GM18508 (cell line): ENCODE results near the gene LRMDA.

Experiments used
- ATAC-seq: cut with Tn5 transposase; IDR thresholded peaks from one replicate; pipeline ENCODE4 v1.9.1; 2021; ENCODE audit warnings: moderate number of reproducible peaks; ENCODE audit not compliant: insufficient read depth, unreplicated experiment

LRMDA gene

DNA sequence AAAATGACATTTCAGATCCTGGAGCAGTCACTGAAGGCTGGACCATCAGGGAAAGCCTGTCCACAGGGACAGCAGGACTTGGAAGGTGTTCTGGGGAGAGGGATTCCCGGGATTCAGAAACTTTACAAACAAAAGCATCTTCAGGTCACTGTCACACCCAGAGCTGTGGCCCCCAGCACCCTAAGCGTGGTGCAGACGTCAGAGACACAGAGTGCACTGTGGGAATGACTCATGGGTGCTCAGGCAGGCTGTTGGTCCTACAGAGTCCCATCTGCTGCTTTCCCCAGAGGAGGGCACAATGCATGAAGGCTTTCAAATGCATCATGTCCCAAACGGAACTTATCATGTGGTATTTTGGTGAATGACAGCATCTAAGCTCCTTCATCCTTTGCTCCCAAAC, 13.1 kb upstream of the LRMDA start:
- ATAC-seq: no peak

DNA sequence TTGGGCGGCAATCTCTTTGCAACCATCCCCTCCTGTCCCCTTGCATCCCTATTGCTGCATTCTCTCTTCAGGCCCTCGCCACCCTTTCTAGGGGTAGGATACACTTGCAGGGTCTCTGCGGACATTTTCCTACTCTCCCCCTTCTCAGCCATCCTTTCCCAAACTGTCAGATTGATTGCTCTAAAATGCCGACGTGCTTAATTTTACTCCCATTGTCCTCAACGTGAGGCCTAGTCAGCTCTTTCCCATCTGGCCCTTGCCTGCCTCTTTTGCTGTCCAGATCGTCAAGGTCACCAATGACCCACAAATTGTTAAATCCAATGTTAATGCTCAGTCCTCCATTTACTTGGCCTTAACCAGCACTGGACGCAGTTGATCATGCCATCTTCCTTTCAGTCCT, 12.7 kb upstream of the LRMDA start:
- ATAC-seq: no peak

DNA sequence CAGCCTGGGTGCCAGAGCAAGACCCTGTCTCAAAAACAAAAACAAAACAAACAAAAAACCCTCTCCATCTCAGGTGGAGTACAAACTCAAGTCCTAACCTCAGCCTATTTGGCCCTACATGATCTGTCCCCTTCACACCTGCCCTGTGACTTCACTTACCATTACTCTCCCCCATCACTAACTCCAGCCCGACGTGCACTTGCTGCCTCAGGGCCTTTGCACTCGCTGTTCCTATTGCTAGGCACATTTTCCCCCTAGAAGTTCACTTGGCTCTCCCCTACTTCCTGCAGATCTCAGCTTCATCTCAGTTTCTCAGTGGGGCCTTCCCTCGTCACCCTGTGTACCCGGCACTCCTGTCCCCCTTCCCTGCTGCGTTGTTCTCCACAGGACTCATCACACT, 8.5 kb upstream of the LRMDA start:
- ATAC-seq: no peak

DNA sequence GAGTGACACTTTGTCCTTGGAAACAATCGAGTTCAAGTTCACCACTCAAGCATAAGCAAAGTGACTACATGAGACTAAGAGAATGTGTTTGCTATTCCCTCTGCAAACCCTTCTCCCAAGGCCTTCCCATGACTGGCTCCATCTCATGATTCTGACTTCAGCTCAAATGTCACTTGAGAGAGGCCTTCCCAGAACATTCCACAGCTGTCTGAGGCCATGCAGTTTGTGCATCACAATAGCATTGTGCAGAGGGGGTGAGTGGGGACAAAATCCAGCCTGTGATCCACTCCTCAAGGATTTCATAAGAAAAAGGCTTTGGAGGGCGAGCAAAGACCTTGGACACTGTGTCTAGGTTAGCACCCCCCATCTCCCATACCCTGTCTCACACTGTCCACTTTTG, 6.9 kb upstream of the LRMDA start:
- no peak for ATAC-seq

DNA sequence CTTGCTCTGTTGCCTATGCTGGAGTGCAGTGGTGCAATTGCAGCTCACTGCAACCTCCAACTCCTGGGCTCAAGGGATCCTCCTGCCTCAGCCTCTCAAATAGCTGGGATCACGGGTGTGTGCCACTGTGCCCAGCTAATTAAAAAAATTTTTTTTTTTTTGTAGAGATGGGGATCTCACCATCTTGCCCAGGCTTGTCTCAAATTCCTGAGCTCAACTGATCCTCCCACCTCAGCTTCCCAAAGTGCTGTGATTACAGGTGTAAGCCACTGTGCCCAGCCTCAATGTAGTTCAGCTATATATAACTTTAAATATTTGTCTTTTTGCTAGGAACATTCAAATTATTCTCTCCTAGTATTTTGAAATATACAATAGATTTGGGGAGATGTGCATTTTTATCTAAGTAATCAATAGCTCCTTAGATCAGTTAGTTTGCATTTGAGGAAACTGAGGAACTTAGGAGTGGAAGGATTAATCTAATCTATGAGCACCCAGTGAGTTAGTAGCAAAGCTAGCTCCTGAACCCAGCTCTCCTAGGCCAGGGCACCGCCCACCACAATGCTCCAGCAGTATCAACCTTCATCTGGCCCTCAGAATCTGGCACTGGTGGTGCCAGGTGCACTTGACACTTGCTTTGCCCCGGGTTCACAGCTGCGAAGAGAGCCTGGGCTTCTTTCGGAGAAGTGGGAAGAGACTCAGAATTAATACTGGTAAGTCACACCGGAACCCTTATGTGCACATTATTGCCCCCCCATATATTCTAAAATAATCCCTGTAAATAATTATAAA, 5.9 kb upstream of the LRMDA start:
- ATAC-seq: no peak

DNA sequence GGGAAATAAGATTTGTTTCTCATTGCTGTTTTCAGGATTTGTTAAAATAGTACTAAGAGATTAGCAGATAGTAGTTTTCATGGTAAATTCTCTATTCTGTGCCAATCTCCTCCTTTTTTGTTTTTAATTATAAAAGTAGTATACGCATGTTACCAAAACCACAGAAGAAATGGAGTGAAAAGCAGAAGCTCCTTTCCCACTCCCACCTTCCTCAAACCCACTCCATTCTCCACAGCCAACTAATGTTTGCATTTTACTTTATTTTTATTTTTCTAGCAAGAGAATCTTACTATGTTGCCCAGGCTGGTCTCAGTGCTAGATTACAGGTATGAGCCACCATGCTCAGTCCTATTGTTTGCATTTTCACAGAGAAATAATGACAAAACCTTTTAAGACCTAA, 4.5 kb upstream of the LRMDA start:
- no peak for ATAC-seq

DNA sequence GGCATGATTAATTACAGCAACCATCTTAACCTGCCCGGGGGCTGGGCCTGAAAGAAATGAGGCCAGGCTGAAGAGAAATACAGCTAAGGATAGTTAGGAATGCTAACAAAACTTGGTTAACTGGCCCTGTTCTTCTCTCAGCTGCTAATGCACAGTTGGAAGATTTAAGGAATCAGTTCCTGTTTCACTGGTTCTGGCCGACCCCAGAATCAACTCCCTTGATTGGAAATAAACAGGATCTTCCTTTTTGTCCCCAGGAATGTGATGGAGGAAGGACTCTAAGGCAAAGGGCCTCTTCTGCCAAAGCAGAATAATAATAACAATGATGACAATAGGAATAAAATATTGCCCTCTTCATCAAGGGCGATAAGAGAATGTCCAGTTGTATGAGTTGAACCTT, 3.5 kb upstream of the LRMDA start:
- no peak for ATAC-seq

DNA sequence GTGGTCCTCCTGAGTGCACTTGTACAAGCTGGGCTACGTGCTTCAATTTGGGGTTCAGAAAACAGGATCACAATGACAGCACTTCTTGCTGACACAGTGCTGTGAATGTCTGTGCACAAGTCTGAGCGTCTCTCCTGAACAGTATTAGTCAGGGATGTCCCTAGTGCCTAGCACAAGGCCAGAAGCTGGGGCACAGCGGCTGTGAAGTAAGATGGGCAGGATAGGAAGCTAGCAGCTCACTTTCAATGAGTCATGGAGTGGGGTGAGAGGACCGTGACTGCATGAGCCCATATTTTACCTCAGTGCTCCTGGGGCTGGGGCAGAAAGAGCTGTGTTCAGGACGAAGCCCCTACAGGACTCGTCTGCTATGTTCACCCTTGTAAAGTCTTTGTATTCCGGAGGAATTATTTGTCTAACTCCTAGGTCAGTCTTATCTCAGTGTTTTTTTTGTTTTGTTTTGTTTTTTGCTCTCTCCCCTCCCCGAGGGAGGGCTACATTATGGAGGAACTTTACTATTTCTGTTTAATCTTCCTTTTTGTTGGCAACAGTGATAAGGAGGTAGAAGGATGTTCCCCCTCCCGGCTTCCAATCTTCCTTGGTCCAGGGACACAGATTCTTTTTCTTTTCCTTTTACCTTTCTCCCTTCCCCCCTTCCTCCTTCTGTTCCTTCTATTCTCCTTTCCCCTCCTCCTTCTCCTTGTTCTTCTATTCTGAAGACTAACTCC, 2.8 kb upstream of the LRMDA start:
- no peak for ATAC-seq

DNA sequence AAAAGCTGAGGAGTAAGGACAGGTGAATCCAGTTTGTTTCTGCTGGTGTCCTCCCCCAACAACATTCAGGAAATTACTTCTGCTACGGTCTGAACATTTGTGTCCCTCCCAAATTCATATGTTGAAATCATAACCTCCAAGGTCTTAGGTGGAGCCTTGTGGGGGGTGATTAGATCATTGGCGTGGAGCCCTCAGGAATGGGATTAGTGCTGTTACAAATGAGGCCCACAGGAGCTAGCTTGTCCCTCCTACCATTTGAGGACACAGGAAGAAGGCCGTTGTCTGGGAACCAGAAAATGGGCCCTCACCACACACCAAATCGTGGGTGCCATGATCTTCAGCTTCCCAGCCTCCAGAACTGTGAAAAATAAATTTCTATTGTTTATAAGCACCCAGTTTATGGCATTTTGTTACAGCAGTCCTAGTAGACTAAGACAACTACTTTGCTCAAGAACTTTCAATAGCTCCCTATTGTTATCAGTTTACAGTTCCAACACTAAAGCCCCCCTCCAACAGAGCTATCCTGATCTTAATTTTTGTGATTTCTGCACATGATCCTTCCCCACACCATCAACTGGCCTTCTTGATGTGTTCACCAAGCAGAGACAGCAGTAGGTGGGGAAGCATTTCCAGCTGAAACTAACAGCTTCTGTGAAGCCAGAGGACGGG, 2.1 kb upstream of the LRMDA start:
- ATAC-seq: no peak

DNA sequence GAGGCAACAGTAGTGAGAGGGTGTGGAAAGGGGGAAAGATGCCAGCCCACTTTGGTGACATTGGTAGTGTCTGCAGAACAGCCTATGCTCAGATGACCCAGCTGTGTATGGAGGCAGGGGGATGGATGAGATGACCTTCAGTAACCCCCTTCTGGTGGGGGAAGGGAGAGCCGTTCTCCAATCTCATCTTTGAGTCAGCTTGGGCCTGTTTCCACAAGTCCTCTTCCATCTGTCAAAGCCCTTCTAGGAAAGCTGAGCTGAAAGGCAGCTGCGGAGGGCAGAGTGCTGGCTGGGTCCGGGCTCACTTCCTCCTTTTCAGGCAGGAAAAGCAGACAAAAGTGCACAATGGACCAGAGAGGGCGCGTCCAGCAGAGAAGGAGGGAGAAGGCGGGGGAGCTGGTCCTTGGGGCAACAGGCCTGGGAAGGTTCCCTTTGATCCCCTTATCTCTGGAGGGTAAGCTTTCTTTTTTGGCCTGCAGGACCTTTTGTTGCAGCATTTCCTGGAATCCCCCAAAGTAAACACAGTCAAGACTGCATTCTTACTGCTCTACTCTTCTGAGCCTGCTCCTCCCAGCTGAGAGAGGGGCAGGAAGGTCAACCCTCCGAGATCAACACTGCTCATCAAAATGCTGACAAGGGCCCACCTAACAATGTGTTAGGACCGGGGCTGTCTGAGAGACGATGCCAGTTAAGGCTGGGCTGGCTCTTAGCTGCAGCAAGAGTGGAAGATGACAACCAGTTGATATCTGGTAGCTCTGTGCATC, 1.2 kb upstream of the LRMDA start:
- ATAC-seq: no peak

DNA sequence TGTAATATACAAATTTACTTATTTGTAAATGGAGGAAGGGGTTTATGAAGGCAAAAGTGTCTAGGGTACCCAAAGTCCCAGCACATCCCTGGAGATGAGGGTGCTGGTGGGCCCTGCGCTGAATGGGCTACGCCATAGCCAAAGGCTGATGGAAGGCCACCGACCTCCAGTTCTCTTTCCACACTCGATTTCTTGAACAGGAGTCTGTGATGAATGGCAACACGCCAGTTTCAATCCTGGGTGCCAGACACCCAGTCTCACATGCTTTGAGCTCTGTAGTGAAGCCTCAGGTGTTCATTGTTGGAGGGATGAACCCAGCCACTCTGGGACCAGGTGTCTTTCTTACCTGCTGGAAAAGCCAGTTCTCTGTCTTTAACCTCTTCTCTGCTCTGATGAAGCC, 752 bp downstream of the LRMDA start:
- no peak for ATAC-seq

DNA sequence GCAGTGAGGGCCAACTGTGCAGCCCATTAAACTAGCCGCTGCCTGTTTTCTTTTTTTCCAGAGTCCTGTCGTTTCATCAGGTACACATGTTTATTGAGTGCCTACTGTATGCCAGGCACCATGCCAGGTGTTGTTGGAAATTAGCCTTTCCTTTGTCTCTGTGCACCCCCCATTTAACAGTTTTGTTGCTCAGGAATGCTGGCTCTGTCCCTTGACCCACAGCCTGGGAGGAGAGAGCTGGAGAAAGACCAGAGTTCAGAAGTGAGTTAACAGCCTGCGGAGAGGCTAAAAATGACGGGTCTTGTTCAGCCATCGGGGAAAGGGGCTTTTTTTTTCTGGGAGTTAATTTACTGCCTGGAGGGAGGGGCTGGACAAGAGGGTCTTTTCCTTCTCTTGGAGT, 1.3 kb downstream of the LRMDA start:
- no peak for ATAC-seq

DNA sequence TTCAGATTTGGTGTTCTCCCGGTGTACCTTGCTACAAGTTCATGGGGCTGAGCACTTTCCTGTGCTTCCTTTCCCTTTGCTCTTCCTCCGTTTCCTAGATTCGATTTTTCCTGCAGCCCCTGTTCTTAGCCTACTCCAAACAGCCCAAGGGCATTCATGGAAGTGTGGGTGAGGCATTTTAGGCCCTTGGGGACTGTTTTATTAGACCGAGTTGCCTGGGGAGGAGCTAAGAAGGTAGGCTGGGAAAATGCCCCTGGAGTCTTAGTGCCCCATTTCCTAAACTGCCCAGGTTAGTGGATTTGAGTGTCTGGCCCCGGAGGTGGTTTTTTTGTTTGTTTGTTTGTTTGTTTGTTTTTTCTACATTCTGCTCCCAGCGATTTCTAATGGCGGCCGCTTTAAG, 1.8 kb downstream of the LRMDA start:
- ATAC-seq: no peak

DNA sequence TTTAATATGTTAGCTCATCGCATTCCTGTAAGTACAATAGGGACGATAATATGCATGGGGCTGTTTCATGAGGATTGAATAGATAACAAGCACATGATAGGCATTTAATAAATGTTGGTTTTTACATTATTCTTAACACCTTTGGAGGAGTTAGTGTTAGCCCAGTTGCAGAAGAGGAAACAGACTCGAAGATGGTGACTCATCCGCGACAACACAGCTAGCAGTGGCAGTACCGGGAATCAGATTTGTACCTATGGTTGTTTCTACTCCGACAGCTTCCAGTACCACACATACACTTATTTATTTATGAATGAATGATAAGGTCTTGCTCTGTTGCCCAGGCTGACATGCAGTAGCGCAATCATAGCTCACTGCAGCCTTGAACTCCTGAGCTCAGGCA, 2.9 kb downstream of the LRMDA start:
- no peak for ATAC-seq

DNA sequence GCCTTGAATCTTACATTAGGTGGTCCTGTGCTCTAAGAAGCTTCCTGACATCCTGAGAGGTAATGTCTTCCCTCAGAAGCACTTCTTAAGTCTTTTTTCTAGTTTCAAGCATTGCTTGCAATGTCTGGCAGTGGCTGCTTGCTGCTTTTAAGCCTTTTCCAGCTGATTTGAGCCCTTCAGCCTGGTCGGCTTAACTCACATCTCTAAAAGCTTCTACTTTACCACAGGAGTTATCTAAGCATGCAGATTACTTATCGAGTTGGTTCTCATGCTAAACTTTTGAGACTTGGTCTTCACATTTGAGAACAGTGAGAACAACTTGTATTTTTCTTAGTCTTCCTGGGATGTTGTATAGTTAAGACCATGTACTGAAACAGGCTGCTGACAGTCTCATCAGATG, 3.9 kb downstream of the LRMDA start:
- ATAC-seq: no peak

DNA sequence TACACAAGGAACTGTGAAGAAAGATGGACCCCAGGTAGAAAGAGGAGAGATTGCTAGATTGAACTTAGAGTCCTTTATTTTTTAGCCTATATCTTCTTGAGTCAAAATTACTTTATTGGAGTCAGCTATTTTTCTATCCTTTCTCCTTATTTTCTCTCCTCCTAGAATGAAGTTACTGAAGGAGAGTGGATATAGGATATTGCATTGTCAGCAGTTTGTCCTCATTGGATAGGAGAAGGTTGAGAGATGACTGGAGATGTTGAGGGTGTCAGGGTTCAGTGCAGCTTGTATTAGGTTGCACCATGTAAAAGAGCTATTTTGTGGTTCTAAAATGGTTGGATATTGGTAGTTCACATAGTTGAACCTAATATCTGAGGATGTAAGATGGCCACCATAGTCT, 5.5 kb downstream of the LRMDA start:
- no peak for ATAC-seq

DNA sequence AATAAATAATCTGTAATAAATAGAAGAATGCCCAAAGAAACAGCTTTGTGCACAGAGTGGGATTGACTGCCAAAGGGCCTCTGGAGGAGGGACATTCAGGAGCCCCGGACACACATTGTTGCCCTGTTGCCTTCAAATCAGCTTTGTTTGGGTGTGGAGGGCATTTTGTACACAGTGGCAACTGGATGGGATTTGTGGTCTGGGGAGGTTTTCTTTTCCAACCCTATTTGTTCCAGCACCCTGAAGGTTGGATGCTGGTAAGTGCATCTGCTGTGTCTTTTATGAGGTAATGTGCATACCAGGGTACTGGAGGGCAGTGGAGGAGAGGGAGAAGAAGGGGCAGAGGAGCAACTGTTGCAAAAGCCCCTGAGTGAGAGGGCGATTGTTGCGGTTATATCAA, 6.3 kb downstream of the LRMDA start:
- no peak for ATAC-seq

DNA sequence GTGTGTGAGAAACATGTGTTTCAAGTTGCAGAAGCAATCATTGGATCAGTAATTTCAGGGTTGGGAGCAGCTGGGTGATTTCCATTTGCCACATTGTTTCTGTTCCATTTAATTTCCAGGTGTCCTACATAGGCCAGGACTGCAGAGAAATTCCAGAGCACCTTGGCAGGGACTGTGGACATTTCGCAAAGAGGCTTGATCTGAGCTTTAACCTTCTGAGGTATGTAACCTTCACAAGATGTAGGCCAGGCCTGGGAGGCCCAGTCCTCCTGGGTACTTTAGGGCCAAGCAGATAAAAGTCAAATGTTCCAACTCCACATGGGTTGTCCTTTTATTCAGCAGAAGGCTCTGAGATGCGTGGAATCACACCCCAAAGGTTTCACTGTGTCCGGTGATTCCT, 6.9 kb downstream of the LRMDA start:
- ATAC-seq: no peak

DNA sequence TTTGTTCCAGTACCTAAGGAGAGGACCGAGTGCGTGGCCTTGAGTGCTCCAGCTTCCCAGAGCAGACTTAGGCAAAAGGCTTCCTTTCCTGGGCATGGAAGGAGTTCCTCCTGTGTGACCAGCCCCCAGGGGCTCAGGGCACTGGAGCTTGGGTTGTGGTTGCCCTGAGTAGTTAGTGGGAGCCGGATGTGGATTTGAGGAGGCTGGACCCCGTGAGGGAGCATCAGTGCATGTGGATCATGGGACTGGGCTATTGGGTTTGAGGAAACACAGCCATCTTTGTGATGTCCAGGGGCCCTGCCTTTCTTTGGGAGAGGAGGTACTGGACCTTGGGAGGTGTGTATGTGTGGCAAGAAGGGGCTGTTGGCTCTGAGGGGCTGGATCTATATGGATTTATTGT, 8.4 kb downstream of the LRMDA start:
- ATAC-seq: no peak

DNA sequence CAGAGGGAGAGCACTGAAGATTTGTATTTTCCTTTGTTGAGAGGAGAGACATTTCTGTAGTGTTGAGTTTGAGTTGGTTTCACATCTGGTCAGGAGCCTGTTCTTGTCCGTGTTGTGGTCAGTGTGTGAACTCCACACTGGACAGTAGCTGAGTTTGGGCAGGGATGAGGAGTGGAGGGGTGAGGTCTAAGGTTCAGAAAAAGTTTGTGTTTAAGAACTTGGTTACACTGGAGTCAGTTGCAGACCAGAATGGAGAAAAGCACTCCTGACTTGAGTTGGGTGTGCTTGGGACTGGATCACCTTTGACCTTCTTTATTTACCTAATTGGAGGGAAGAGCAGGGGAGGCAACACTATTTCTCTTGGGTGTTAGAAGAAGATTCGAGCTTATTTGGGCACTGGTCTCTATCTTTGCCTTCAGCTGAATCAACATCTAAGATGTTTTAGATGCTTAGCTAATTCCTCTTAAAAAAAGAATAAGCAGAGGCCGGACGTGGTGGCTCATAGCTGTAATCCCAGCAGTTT, 8.9 kb downstream of the LRMDA start:
- ATAC-seq: no peak

DNA sequence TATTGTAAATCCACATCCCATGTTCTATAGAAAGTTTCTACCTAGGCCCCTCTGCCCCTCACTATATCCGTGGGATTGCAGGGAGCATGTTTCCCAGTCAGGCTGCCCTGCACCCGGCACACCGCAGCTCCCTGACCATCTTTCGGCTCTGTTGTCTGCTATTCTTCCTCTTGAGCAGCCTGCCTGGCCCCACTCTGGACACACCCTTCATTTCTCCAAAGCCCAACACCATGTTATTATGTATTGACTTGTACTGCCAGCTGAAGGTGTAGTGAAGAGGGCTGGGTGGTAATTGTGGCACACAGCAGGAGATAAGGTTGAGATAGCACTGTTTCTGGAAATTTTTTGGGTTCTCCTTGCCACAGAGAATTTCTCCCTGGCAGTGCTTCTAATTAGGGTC, 9.8 kb downstream of the LRMDA start:
- ATAC-seq: no peak
